ENCODE data around the gene RAPGEF4. TPM values are rescaled to one million over a fixed set of nuclear protein-coding genes. Genes with fewer than 3 reads are reported as not detected.

Gene RAPGEF4
- total RNA-seq, 1 experiment from 2014 or later: 0.98 TPM

DNA sequence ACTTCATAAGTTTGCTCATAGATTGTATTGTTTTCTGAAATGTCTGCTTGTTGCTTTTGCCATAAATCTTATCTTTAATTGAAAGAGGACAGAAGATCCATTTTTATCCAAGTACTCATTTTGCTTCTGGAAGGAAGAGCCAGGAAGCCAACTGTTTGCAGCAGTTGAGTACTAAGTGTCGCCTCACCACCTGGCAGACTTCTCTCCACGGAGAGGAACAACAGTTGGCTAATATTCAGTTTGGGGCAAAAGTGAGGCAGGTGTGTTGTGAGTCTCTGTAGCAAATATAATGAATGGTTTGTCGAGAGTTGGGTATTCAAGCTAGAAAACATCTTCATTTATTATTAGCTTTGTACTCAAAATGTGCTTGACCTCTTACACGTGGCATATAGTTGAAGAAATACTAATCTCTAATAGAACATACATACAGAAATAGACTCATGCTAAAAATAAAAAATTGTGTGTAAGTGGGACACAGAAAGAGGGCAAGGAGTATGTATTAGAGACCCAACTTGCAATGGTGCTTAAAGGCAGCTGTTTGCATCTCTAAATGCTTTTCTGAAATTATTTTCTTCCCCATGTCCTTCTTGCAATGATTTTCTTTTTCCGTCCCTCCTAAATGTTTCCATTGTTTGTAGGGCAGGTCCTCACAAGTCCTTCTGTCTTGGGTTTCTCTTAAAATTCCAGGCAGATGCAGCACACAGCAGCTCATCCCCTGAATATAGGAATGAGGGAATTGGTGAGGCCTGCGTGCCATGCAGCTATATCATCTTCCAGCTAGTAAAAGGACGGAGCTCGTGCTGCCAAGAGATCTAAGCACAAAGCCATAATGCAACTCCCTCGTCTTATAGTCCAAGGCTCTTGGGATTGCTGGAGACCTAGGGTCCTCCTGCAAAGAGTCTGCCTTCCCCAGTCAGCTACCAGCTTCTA lies 295.2 kb downstream of the RAPGEF4 start:
- intact Hi-C loops (cut with micrococcal nuclease; ENCODE audit: unreplicated experiment): no loop called here
- H3K9me3 ChIP-seq: no peaks in the 10 kb centered on the region
- Mint-ChIP-seq H3K27me3 (ENCODE audit: insufficient read depth, unreplicated experiment) (no peaks in the 10 kb centered on the region), H3K27ac (ENCODE audit: unreplicated experiment) (peak overlapping the region; percentile 1), H3K9me3 (ENCODE audit: unreplicated experiment) (no peaks in the 10 kb centered on the region), H3K4me3 (ENCODE audit: unreplicated experiment) (no peak overlapping the region), H3K36me3 (ENCODE audit: insufficient read depth, unreplicated experiment) (no peaks in the 10 kb centered on the region), H3K4me1 (ENCODE audit: low read depth, unreplicated experiment) (peaks cover 23% of the 10 kb centered on the region)
- DNase-seq: no peak
- no peaks in the 10 kb centered on the region for H3K36me3 ChIP-seq (ENCODE audit: control insufficient read depth, insufficient read depth, low read length)
- ChIA-PET CTCF (interaction anchor here (1.8 kb wide), 1 partner anchor 179 kb away, joined by 7 read pairs; no protein-coding TSS in a partner anchor), POLR2A (no interaction called here)
- H3K4me3 ChIP-seq (ENCODE audit: low read depth, low read length): no peak overlapping the region
- H3K27me3 ChIP-seq (replicated peaks; ENCODE audit: control insufficient read depth, insufficient read depth, low read length): no peaks in the 10 kb centered on the region
- no TSS peak for BruUV-seq (replicated peaks)
- H3K4me1 ChIP-seq: peaks cover 19% of the 10 kb centered on the region
- no peak for TF ChIP-seq CTCF (IDR thresholded peaks at IDR 0.05; ENCODE audit: insufficient read depth in 1 of 2, low read depth in 1 of 2, low read length in 1 of 2, severe bottlenecking in 1 of 2, unreplicated experiment in 1 of 2)

GRCh38 chr2:173032032-173032431 lies 296.4 kb downstream of the RAPGEF4 start:
- intact Hi-C loops (cut with micrococcal nuclease; ENCODE audit: unreplicated experiment): no loop called here
- no peaks in the 10 kb centered on the region for H3K9me3 ChIP-seq
- BruUV-seq (replicated peaks): no TSS peak
- Mint-ChIP-seq H3K4me1 (ENCODE audit: low read depth, unreplicated experiment) (peaks cover 22% of the 10 kb centered on the region), H3K27me3 (ENCODE audit: insufficient read depth, unreplicated experiment) (no peaks in the 10 kb centered on the region), H3K9me3 (ENCODE audit: unreplicated experiment) (no peaks in the 10 kb centered on the region), H3K4me3 (ENCODE audit: unreplicated experiment) (no peak overlapping the region), H3K36me3 (ENCODE audit: insufficient read depth, unreplicated experiment) (no peaks in the 10 kb centered on the region), H3K27ac (ENCODE audit: unreplicated experiment) (no peak overlapping the region)
- H3K4me1 ChIP-seq: peaks cover 19% of the 10 kb centered on the region
- no peak for TF ChIP-seq CTCF (IDR thresholded peaks at IDR 0.05; ENCODE audit: insufficient read depth in 1 of 2, low read depth in 1 of 2, low read length in 1 of 2, severe bottlenecking in 1 of 2, unreplicated experiment in 1 of 2)
- H3K27me3 ChIP-seq (replicated peaks; ENCODE audit: control insufficient read depth, insufficient read depth, low read length): no peaks in the 10 kb centered on the region
- DNase-seq: no peak
- no peaks in the 10 kb centered on the region for H3K36me3 ChIP-seq (ENCODE audit: control insufficient read depth, insufficient read depth, low read length)
- ChIA-PET POLR2A (no interaction called here), CTCF (interaction anchor here (1.8 kb wide), 1 partner anchor 178 kb away, joined by 7 read pairs; no protein-coding TSS in a partner anchor)
- no peak overlapping the region for H3K4me3 ChIP-seq (ENCODE audit: low read depth, low read length)

DNA sequence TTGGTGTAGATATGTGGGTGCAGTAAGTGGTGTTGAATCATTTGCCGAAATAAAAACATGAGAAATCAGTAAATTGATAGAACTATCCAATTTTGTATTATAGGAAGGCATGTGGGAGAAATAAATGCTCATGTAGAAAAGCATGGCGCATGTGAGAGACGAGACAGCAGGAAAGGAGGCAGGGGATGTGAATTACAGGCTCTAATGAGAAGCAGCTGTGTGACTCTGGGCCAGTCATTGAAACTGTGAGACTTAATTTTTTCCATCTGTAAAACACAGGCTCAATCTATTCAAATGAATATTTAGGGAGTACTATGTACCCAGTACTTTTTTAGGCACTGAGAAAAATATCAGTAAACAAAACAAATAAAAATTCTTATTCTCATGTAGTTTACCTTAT lies 297.4 kb downstream of the RAPGEF4 start:
- H3K36me3 Mint-ChIP-seq (ENCODE audit: insufficient read depth, unreplicated experiment): no peaks in the 10 kb centered on the region
- intact Hi-C loops (cut with micrococcal nuclease; ENCODE audit: unreplicated experiment): no loop called here
- no peak overlapping the region for H3K4me3 Mint-ChIP-seq (ENCODE audit: unreplicated experiment)
- ChIA-PET POLR2A (no interaction called here), CTCF (no interaction called here)
- peaks cover 22% of the 10 kb centered on the region for H3K4me1 Mint-ChIP-seq (ENCODE audit: low read depth, unreplicated experiment)
- Histone ChIP-seq H3K27me3 (replicated peaks; ENCODE audit: control insufficient read depth, insufficient read depth, low read length) (no peaks in the 10 kb centered on the region), H3K36me3 (ENCODE audit: control insufficient read depth, insufficient read depth, low read length) (no peaks in the 10 kb centered on the region), H3K9me3 (no peaks in the 10 kb centered on the region), H3K4me1 (peaks cover 13% of the 10 kb centered on the region), H3K4me3 (ENCODE audit: low read depth, low read length) (no peak overlapping the region)
- no peak for TF ChIP-seq CTCF (IDR thresholded peaks at IDR 0.05; ENCODE audit: insufficient read depth in 1 of 2, low read depth in 1 of 2, low read length in 1 of 2, severe bottlenecking in 1 of 2, unreplicated experiment in 1 of 2)
- no peak overlapping the region for H3K27ac Mint-ChIP-seq (ENCODE audit: unreplicated experiment)
- no TSS peak for BruUV-seq (replicated peaks)
- no peaks in the 10 kb centered on the region for H3K9me3 Mint-ChIP-seq (ENCODE audit: unreplicated experiment)
- H3K27me3 Mint-ChIP-seq (ENCODE audit: insufficient read depth, unreplicated experiment): no peaks in the 10 kb centered on the region
- DNase-seq: no peak
